Skeletal muscle tissue (tissue), 4 donors: ENCODE data around the gene RALB. TPM values are rescaled to one million over a fixed set of nuclear protein-coding genes. Genes with fewer than 3 reads are reported as not detected.
"Not testable (repeated sequence)": the region's sequence is repeated elsewhere in the genome, so short reads cannot be mapped to it uniquely, and the experiment has no call there.

Experiments
- H3K27ac ChIP-seq: one replicate; pipeline ENCODE4 v1.7.0; 2013; ENCODE audit warnings: mild to moderate bottlenecking, low read depth, low read length, inconsistent platforms
- H3K27me3 ChIP-seq, 3 donors: one replicate each; pipeline ENCODE4 v1.7.0; 2013; ENCODE audit warnings: low read length in 3 of 3; ENCODE audit not compliant: control insufficient read depth in 3 of 3, insufficient read depth in 3 of 3
- H3K36me3 ChIP-seq, 3 donors: one replicate each; pipeline ENCODE4 v1.7.0; 2013; ENCODE audit warnings: low read length in 3 of 3; ENCODE audit not compliant: control insufficient read depth in 3 of 3, insufficient read depth in 3 of 3
- H3K4me1 ChIP-seq, 3 donors: one replicate each; pipeline ENCODE4 v1.7.0; 2013; ENCODE audit warnings: low read length in 3 of 3, mild to moderate bottlenecking in 3 of 3; ENCODE audit not compliant: control insufficient read depth in 3 of 3, insufficient read depth in 3 of 3
- H3K4me3 ChIP-seq, 3 donors: one replicate each; pipeline ENCODE4 v1.7.0; 2013; ENCODE audit warnings: low read length in 3 of 3
- H3K9ac ChIP-seq, 3 donors: one replicate each; pipeline ENCODE4 v1.7.0; 2013; ENCODE audit warnings: low read length in 3 of 3, mild to moderate bottlenecking in 3 of 3, moderate library complexity in 2 of 3, low read depth in 1 of 3
- H3K9me3 ChIP-seq, 3 donors: one replicate each; pipeline ENCODE4 v1.7.0; 2013; ENCODE audit warnings: low read length in 3 of 3; ENCODE audit not compliant: control insufficient read depth in 3 of 3
- total RNA-seq: library from RNA; depleted of rRNA; stranded (reverse); fragments of >200 nt; gene quantifications from one replicate; pipeline ENCODE4 v1.2.3, GENCODE V29; 2014
- donor health status: Osteomylitis.

The RALB gene
- total RNA-seq, 1 donor from 2014 or later, result 36.0 TPM

DNA sequence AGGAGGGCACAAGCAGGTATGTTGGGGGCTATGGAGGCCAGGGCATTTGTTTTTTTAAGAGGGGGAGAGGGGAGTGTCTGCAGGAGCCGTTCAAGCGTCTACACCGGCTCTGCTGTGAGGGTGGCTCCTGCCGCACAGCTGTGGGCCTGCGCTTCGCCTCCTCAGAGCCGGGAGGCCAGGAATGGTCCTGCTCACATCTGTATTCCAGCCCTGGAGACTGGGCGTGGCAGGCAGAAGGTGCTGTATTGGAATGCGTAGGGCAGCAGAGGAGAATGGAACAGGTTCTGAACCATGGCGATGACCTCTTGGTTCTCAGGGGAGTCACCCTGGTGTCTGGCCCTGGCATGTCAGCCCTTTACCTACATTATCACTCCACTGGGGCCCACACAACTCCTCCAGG lies 66.5 kb downstream of the RALB start:
- Histone ChIP-seq H3K4me3 (no peak overlapping the region), H3K27ac (no peak overlapping the region)

DNA sequence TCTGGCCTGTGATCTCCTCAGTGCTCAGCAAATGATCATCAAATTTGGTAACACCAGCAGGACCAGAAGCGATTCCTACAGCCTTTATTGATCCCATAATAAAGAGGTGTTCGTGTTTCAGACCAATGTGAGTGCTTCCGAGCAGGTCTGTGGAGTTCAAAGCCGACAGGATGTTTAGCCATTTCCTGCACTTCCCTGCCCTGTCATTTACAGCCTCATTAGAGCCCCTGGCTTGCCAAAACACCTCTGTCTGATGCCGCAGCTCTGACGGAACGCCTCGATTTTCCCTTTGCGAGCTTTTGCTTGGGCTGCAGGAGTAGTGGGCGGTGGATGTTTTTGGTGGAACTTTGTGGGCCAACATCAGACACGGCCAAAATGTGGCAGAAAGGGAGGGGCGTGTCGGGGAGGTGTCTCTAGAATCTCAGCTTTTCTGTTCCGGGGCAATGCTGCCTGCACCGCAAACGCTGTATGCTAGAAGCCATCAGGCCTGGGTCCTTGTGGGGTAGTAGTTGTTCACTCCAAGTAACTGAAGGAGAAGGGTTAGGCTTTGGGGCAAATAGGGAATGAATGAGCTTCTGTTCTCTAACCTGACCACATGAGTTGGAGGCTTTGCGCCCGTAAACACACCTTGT lies 67.2 kb downstream of the RALB start:
- Histone ChIP-seq H3K9me3 (no peaks in the 10 kb centered on the region), H3K4me3 (no peak overlapping the region), H3K27me3 (no peaks in the 10 kb centered on the region), H3K9ac (no peak overlapping the region), H3K4me1 (peaks cover 7 to 16% (median 8%) of the 10 kb centered on the region in 3 donors), H3K36me3 (no peaks in the 10 kb centered on the region), H3K27ac (no peak overlapping the region)

More for the DNA sequence above, 66.5 kb downstream of the RALB start:
- Histone ChIP-seq H3K9me3 (no peaks in the 10 kb centered on the region), H3K36me3 (no peaks in the 10 kb centered on the region), H3K4me1 (peaks cover 10 to 19% (median 10%) of the 10 kb centered on the region in 3 donors), H3K9ac (no peak overlapping the region), H3K27me3 (no peaks in the 10 kb centered on the region)

DNA sequence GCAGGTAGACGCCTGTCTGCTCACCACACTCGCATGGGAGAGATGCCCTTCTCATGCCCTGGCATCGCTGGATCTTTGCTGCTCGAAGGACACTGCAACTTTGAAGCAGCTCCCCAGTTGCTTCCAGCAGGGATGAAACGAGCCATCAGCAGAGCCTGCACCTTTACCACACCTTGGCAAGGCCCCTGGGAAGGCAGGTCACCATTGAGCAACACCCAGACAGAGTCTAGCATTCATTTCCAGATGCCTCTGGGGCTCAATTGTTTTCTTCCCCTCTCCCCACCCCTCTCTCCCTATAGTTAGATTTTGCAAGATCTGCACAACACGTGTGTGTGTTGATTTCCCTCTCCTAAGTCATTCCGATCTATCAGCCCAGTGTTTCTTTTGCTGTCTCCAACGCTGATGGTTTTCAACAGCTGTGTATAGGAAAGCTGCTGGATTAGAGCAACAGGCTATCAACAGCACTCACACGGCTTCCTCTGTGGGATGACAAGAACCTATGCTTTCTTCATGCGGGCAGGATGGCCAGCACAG lies 67.7 kb downstream of the RALB start:
- Histone ChIP-seq H3K9me3 (no peaks in the 10 kb centered on the region), H3K27ac (no peak overlapping the region), H3K4me1 (peaks cover 7 to 16% (median 8%) of the 10 kb centered on the region in 3 donors), H3K4me3 (no peak overlapping the region), H3K9ac (no peak overlapping the region), H3K27me3 (no peaks in the 10 kb centered on the region), H3K36me3 (no peaks in the 10 kb centered on the region)

DNA sequence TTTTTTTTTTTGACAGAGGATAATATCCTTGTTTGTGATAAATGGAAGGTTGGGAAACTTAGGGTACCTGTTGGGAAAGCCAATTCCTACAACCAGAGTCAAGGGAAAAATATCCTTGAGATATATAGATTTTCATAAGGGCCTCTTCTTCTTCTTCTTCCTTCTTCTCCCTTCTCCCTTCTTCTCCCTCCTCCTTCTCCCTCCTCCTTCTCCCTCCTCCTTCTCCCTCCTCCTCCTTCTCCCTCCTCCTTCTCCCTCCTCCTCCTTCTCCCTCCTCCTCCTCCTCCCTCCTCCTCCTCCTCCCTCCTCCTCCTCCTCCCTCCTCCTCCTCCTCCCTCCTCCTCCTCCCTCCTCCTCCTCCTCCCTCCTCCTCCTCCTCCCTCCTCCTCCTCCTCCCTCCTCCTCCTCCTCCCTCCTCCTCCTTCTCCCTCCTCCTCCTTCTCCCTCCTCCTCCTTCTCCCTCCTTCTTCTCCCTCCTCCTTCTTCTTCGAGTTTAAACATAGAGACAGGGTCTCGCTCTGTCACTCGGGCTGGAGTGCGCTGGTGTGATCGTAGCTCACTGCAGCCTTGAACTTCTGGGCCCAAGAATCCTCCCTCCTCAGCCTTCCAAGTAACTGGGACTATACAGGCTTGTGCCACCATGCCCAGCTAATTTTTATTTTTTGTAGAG lies 68.4 kb downstream of the RALB start:
- H3K27me3 ChIP-seq, H3K27ac ChIP-seq, H3K36me3 ChIP-seq, H3K4me3 ChIP-seq, H3K9ac ChIP-seq, H3K9me3 ChIP-seq: not testable (repeated sequence)
- H3K4me1 ChIP-seq, result peaks cover 7 to 16% (median 8%) of the 10 kb centered on the region in 3 donors

DNA sequence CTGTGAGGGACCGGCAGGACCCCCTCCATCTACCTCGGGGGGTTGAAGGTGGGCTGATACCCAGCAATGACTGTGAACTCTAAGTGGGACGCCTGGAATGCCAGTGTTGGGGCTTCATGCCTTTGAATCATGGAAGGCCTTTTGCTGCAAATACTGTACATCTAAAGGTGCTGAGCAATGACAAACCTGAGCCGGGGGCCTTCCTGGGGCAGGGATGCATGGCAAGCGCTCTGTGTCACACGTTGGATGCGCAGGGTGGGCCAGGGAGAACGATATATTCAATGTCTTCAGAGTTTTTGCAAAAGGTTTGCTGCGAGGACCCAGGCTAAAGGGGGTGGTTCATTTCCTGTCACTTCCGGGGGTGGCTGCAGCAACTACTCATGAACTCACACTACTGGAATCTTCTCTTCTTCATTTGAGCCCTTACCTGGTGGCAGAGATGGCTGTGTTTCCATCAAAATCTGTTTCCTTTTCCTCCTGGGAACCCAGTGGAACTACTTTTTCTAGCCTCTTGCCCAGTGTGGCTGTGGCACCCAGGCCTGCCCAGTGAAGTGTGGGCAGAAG lies 69.2 kb downstream of the RALB start:
- peaks cover 0 to 2% (median 0%) of the 10 kb centered on the region in 3 donors for H3K27me3 ChIP-seq
- H3K9me3 ChIP-seq, result no peaks in the 10 kb centered on the region
- H3K9ac ChIP-seq, result no peak overlapping the region
- H3K4me1 ChIP-seq, result peaks cover 7 to 16% (median 8%) of the 10 kb centered on the region in 3 donors
- H3K27ac ChIP-seq, result no peak overlapping the region
- H3K4me3 ChIP-seq, result no peak overlapping the region
- no peaks in the 10 kb centered on the region for H3K36me3 ChIP-seq

DNA sequence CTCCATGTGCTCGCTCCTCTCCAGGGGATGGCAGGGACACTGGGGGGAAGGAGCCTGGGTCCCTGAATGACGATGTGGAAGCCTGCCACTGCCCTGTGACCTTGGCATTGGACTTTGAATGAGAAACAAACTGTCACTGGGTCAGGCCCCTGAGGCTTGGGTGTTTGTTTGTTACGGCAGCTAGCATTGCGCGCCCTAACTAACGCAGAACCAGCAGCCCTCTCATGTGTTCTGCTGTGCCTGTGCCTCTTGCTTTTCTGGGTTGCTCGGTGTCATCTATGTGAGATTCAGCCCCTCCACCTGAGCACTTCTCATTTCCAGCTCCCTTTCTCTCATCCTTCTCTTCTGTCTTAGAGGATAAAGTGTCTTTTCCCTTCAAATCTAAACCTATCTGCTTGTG lies 69.7 kb downstream of the RALB start:
- Histone ChIP-seq H3K4me1 (peaks cover 7 to 16% (median 8%) of the 10 kb centered on the region in 3 donors), H3K27ac (no peak overlapping the region)

DNA sequence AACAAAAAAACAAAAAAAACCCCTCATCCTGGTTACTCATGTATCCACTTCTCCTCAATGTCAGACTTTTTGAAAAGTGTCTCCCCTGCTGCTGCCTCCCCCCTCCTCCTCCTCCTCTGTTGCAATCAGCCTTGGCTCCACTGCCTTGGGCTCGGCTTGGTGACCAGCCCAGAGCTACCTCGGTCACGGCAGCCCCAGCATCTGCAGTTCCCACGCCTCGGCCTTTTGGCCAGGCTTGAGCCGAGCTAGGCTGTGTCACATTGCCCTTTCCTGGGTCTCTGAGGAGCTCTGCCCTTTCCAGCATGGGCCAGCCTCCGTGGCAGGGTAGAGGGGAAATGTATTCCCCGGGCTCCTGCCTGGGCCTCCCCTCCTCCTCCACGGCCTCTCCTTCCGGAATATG lies 70.6 kb downstream of the RALB start:
- Histone ChIP-seq H3K36me3 (no peaks in the 10 kb centered on the region), H3K27me3 (peaks cover 0 to 2% (median 0%) of the 10 kb centered on the region in 3 donors), H3K27ac (peak overlapping the region; percentile 17), H3K9ac (peak overlapping the region in 1 of 3 donors; percentile 25), H3K4me1 (peaks cover 7 to 16% (median 8%) of the 10 kb centered on the region in 3 donors), H3K4me3 (no peak overlapping the region), H3K9me3 (no peaks in the 10 kb centered on the region)

More for the DNA sequence above, 69.7 kb downstream of the RALB start:
- Histone ChIP-seq H3K4me3 (no peak overlapping the region), H3K9me3 (no peaks in the 10 kb centered on the region), H3K9ac (no peak overlapping the region), H3K27me3 (peaks cover 0 to 2% (median 0%) of the 10 kb centered on the region in 3 donors), H3K36me3 (no peaks in the 10 kb centered on the region)

DNA sequence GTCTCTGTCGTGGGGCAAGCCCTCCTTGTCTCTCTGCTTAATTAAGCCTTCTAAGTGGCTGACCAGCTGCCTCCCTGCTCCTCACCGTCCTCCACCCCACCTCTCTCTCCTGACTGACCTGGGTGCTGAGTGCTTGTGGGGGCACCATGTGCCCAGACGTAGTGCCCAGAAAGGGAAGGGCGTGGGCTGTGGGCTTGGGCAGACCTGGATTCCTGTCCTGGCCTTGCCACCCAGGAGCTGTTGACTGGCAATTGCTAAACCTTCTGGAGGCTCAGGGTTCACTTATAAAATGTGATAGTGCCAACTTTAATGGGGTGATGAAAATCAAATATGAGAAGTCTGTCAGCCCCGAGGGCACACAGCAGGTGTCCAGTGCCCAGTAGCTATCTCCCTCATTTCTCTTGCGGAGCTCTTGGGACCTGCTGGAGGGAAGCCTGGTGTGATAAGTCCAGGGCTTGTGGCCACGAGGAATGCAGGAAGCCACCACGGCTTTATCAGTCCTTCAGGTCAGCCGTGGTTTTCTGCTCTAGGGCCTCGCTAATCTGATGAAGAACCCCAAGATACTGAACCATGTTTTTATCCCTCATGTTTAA lies 71.3 kb downstream of the RALB start:
- peak overlapping the region; percentile 17 for H3K27ac ChIP-seq
- H3K9ac ChIP-seq, result peak overlapping the region in 1 of 3 donors; percentile 25
- H3K27me3 ChIP-seq, result peaks cover 0 to 2% (median 0%) of the 10 kb centered on the region in 3 donors
- H3K36me3 ChIP-seq, result no peaks in the 10 kb centered on the region
- no peak overlapping the region for H3K4me3 ChIP-seq
- H3K9me3 ChIP-seq, result no peaks in the 10 kb centered on the region
- H3K4me1 ChIP-seq, result peaks cover 7 to 14% (median 8%) of the 10 kb centered on the region in 3 donors

DNA sequence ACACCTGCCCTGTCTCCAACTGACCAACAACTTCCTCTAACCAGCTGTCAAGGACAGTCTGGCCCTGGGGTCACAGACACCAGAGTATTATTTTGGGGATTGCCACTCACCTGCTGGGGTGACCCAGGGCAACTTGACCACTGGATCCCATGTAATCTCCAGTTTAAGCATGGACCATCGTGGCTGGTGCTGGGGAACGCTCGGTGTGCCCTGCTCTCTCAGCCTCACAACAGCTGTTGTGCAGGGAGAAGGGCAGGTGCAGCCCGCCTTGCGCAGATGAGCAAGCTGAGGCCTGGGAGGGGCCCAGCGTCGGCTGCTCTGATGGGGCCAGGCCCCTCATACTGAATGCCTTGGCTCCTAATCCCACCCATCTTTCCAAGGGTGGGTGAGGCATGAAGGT lies 72.3 kb downstream of the RALB start:
- no peak overlapping the region for H3K9ac ChIP-seq
- no peaks in the 10 kb centered on the region for H3K36me3 ChIP-seq
- no peak overlapping the region for H3K27ac ChIP-seq
- H3K9me3 ChIP-seq, result no peaks in the 10 kb centered on the region
- no peak overlapping the region for H3K4me3 ChIP-seq
- peaks cover 0 to 2% (median 0%) of the 10 kb centered on the region in 3 donors for H3K27me3 ChIP-seq
- peaks cover 5 to 7% (median 6%) of the 10 kb centered on the region in 3 donors for H3K4me1 ChIP-seq
